ENCODE data around the gene ADAMTS9. TPM values are rescaled to one million over a fixed set of nuclear protein-coding genes. Genes with fewer than 3 reads are reported as not detected.

The ADAMTS9 gene
- total RNA-seq, 1 donor from 2014 or later: 11.7 TPM

DNA sequence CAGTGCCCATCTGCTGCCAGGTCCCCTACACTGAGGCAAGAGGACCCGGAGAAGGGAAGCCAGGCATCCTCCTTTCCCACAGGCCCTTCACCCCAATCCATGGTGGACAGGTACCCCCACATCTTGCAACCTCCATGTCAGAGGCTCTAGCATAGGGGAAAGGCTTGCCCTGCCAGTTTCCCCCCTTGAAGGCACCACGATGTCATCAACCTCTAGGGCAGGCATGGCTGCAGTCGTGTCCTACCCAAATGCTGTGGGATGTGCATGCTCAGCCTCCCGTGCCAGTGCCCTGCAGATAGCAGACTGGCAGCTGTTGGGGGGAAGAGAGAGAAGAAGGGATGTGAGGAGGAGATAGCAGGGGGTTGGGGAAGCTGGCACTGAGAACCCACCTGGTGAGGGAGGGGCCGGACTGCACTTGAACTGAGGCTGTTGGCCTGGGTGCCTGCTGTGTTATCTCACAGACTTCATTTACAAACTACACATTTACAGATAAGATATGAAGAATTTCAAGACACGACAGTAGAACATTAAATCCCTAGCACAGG is 197.5 kb downstream of the ADAMTS9 start:
- intact Hi-C loops (cut with DNase I): no loop called here
- Histone ChIP-seq H3K4me3 (no peak overlapping the region), H3K27me3 (ENCODE audit: low read depth) (no peaks in the 10 kb centered on the region), H3K27ac (no peak overlapping the region), H3K36me3 (no peaks in the 10 kb centered on the region), H3K4me1 (no peaks in the 10 kb centered on the region), H3K9me3 (no peaks in the 10 kb centered on the region)
- TF ChIP-seq, protein P1, sequence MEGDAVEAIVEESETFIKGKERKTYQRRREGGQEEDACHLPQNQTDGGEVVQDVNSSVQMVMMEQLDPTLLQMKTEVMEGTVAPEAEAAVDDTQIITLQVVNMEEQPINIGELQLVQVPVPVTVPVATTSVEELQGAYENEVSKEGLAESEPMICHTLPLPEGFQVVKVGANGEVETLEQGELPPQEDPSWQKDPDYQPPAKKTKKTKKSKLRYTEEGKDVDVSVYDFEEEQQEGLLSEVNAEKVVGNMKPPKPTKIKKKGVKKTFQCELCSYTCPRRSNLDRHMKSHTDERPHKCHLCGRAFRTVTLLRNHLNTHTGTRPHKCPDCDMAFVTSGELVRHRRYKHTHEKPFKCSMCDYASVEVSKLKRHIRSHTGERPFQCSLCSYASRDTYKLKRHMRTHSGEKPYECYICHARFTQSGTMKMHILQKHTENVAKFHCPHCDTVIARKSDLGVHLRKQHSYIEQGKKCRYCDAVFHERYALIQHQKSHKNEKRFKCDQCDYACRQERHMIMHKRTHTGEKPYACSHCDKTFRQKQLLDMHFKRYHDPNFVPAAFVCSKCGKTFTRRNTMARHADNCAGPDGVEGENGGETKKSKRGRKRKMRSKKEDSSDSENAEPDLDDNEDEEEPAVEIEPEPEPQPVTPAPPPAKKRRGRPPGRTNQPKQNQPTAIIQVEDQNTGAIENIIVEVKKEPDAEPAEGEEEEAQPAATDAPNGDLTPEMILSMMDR (IDR thresholded peaks at IDR 0.05): no peak
- DNase-seq (no peak), ATAC-seq (no peak)

DNA sequence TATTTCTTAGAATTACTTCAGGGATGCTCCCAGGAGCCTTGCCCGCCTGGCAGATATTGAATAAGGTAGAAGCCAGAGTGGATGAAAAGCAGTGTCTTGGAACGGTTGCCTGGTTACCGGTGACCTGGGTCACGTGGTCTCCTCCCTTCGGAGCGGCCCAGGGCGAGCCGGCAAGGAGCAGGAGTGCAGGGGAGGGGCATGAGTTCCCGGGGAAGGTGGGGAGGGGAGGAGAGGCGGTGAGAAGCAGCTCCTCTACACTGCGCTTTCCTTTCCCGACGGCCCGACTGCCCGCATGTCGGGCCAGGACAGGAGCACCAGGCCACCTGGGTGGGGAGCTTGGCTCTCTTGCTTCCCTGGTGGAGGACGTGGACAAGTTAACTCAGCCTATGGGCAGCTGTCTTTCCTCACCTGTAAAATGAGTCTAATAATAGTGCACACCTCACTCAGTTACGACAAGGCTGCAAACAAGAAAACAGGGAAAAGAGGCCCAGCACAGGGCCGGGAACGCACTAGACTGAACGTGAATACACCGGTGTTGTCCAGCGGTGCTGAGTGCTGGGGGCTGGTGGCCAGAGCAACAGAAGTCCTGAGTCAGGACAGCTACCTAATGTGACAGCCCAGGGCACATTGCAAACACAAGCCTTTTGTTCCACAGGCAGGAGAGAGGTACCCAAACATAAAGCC is 198.3 kb downstream of the ADAMTS9 start:
- H3K27me3 ChIP-seq (ENCODE audit: low read depth): no peaks in the 10 kb centered on the region
- peak; percentile 76 for DNase-seq
- peak; percentile 88 to 91 for ATAC-seq
- no peak overlapping the region for H3K27ac ChIP-seq
- TF ChIP-seq, protein P1 (IDR thresholded peaks at IDR 0.05): no peak
- no peaks in the 10 kb centered on the region for H3K4me1 ChIP-seq
- no peaks in the 10 kb centered on the region for H3K36me3 ChIP-seq
- H3K4me3 ChIP-seq: peak overlapping the region; percentile 8
- H3K9me3 ChIP-seq: no peaks in the 10 kb centered on the region
- intact Hi-C loops (cut with DNase I): loop anchor here (10.0 kb wide), 1 partner anchor 455 kb away; no protein-coding TSS in a partner anchor

DNA sequence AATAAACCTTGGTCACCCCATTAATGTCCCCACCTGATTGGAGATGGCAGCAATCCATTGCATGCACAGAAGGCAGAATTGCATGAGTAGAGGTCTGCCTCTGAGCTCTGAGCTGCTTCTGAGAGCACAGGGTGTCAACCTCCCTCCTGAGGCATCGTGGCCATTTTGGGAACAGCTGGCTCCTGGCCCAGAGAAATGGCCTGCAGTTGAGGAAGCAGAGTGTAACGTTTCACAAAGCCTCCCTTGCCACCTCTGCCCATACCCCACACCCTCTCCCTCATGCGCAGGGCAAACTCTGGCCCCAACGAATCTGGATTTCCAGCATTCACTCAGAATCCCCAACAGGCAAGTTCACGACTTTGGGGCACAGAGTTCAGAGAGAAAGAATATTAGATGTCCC is 198.9 kb downstream of the ADAMTS9 start:
- intact Hi-C loops (cut with DNase I): loop anchor here (10.0 kb wide), 1 partner anchor 454 kb away; no protein-coding TSS in a partner anchor
- ATAC-seq (no peak), DNase-seq (no peak)
- Histone ChIP-seq H3K27me3 (ENCODE audit: low read depth) (no peaks in the 10 kb centered on the region), H3K9me3 (no peaks in the 10 kb centered on the region), H3K27ac (no peak overlapping the region), H3K36me3 (no peaks in the 10 kb centered on the region), H3K4me1 (peaks cover 4% of the 10 kb centered on the region), H3K4me3 (no peak overlapping the region)
- TF ChIP-seq, protein P1 (IDR thresholded peaks at IDR 0.05): no peak

DNA sequence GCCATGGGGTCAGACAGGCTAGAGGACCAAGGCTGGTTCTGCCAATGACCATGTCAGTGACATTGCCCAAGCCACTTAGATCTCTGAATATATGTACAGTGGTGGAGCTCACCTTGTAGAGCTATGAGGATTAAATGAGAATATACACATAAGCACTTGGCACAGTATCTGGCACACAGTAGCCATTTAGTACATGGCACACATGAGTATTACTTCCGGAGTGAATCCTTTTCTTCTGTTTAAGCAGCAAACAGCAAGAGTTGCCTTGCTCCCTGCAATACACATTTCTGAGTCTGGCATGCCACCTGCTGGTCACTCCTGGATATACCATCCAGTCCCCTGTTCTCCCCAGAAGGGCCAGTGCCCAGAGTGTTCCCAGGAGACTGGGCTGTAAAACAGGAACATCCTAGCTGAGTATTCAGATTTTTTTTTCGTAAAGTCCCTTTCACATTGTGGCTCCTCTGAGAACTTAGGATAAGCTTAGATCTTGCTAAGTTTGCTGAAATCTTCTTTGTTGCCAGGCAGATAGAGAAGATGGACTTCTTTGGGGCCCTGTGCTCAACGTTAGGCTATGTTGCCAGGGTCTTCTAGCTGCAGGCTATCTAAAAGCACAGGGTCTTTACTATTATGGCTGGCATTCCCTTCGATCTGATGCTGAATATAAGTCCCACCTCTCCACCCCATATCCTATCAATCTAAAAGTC is 203.4 kb downstream of the ADAMTS9 start:
- H3K4me3 ChIP-seq: no peak overlapping the region
- H3K36me3 ChIP-seq: no peaks in the 10 kb centered on the region
- H3K27me3 ChIP-seq (ENCODE audit: low read depth): no peaks in the 10 kb centered on the region
- peak; percentile 90 to 93 for ATAC-seq
- TF ChIP-seq, protein P1 (IDR thresholded peaks at IDR 0.05): peak; percentile 90
- H3K9me3 ChIP-seq: no peaks in the 10 kb centered on the region
- peaks cover 5% of the 10 kb centered on the region for H3K4me1 ChIP-seq
- no peak overlapping the region for H3K27ac ChIP-seq
- intact Hi-C loops (cut with DNase I): loop anchor here (10.0 kb wide), 1 partner anchor 450 kb away; no protein-coding TSS in a partner anchor
- DNase-seq: peak; percentile 66

DNA sequence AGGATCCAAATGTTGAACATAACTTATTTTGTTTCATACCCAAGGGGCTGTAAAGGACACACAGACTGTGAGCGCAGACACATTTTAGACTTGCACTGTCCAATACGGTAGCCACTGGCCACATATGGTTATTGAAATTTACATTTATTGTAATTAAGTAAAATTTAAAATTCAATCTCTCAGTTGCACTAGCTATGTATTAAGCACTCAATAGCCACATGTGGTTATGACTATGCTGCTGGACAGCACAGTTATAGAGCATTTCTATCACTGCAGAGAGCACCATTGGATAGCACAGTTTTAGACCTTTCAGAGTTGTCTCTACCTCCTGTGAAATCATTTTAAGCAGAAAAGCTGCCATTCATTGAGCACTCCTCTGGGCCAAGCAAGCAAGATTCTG is 204.3 kb downstream of the ADAMTS9 start:
- ATAC-seq (no peak), DNase-seq (no peak)
- no peaks in the 10 kb centered on the region for H3K9me3 ChIP-seq
- TF ChIP-seq, protein P1 (IDR thresholded peaks at IDR 0.05): no peak
- intact Hi-C loops (cut with DNase I): loop anchor here (10.0 kb wide), 1 partner anchor 449 kb away; no protein-coding TSS in a partner anchor
- no peak overlapping the region for H3K27ac ChIP-seq
- no peaks in the 10 kb centered on the region for H3K36me3 ChIP-seq
- no peak overlapping the region for H3K4me3 ChIP-seq
- H3K27me3 ChIP-seq (ENCODE audit: low read depth): no peaks in the 10 kb centered on the region
- H3K4me1 ChIP-seq: peaks cover 5% of the 10 kb centered on the region

Measured in lower lobe of right lung (tissue), 2 donors.